Neural crest cell (in vitro differentiated cells): ENCODE results near the gene MOCOS. TPM values are rescaled to one million over a fixed set of nuclear protein-coding genes. Genes with fewer than 3 reads are reported as not detected.
"Not testable (repeated sequence)": the region's sequence is repeated elsewhere in the genome, so short reads cannot be mapped to it uniquely, and the experiment has no call there.

ENCODE experiments used
- DNase-seq: peaks from one replicate; pipeline ENCODE4 v3.0.0; 2021; ENCODE audit warnings: low read depth, mixed read lengths, low spot score
- H3K27ac Mint-ChIP-seq: one replicate; pipeline ENCODE4 v1.8.0; 2021; ENCODE audit warnings: mild to moderate bottlenecking, mixed read lengths; ENCODE audit not compliant: unreplicated experiment
- H3K27me3 Mint-ChIP-seq: 2 replicates; pipeline ENCODE4 v1.8.0; 2021; ENCODE audit warnings: low read depth, mild to moderate bottlenecking, mixed read lengths
- H3K36me3 Mint-ChIP-seq: 2 replicates; pipeline ENCODE4 v1.8.0; 2021; ENCODE audit warnings: low read depth, mild to moderate bottlenecking, mixed read lengths
- H3K4me1 Mint-ChIP-seq: 2 replicates; pipeline ENCODE4 v1.8.0; 2021; ENCODE audit warnings: mixed read lengths
- H3K4me3 Mint-ChIP-seq: one replicate; pipeline ENCODE4 v1.8.0; 2021; ENCODE audit warnings: mild to moderate bottlenecking, mixed read lengths
- H3K9me3 Mint-ChIP-seq: 2 replicates; pipeline ENCODE4 v1.8.0; 2021; ENCODE audit warnings: mixed read lengths
- total RNA-seq: library from RNA; stranded (reverse); gene quantifications from 2 replicates; pipeline ENCODE4 v1.2.1, GENCODE V29; 2021
- TF ChIP-seq, protein P1 (sequence below): fragments of 200-600 bp; sonication (generic); conservative IDR thresholded peaks from 2 replicates; pipeline ENCODE4 v1.5.0; 2021; ENCODE audit warnings: antibody characterized with exemption, mild to moderate bottlenecking

MOCOS gene
- total RNA-seq, 1 donor from 2014 or later: 2.6 TPM

DNA sequence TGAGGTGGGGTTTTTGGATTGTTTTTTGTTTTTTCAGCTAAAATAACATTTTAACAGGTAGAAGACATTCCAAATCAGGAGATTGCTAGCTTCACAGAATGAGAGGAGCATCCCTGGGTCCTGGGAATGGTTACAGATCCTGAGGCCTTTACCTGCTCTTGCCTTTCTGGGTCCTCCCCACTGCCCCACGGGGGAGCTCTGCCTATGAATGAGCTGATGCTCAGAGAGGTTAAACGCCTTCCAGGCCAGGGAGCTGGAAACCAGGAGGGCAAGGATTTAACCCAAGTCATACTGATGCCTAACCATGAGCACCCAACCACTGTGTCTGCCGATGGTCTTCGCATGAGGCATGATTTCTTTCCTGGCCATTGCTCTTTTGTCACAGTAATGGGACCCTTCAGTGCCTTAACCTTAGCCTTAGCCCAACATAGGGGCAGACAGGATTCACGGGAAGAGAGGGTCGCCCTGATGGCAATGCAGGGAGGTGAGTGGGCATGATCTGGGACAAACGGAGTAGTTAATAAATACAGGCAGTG, 16.1 kb downstream of the MOCOS start:
- no peak overlapping the region for H3K4me3 Mint-ChIP-seq
- no peak overlapping the region for H3K27ac Mint-ChIP-seq
- DNase-seq: no peak
- H3K36me3 Mint-ChIP-seq: peaks cover 5% of the 10 kb centered on the region
- TF ChIP-seq, protein P1, sequence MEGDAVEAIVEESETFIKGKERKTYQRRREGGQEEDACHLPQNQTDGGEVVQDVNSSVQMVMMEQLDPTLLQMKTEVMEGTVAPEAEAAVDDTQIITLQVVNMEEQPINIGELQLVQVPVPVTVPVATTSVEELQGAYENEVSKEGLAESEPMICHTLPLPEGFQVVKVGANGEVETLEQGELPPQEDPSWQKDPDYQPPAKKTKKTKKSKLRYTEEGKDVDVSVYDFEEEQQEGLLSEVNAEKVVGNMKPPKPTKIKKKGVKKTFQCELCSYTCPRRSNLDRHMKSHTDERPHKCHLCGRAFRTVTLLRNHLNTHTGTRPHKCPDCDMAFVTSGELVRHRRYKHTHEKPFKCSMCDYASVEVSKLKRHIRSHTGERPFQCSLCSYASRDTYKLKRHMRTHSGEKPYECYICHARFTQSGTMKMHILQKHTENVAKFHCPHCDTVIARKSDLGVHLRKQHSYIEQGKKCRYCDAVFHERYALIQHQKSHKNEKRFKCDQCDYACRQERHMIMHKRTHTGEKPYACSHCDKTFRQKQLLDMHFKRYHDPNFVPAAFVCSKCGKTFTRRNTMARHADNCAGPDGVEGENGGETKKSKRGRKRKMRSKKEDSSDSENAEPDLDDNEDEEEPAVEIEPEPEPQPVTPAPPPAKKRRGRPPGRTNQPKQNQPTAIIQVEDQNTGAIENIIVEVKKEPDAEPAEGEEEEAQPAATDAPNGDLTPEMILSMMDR: no peak
- H3K27me3 Mint-ChIP-seq: no peaks in the 10 kb centered on the region
- H3K4me1 Mint-ChIP-seq: no peaks in the 10 kb centered on the region
- H3K9me3 Mint-ChIP-seq: peaks cover 5% of the 10 kb centered on the region

DNA sequence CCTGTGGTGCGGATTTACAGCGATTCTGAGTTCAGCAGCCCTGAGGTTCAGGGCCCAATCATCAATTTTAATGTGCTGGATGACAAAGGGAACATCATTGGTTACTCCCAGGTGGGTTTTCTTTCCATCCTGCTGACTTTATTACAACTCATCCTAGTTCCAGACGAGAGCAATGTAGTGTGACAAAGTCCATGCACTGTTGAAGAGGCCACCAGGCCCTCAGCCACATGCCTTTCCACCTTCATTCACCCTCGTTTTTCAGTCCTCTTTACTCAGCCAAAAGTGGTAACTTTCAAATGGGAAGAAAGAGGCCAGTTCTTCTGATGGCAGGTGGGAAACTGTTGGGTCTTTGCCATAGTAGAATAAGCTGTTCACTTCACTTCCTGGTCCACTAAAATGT, 17.9 kb downstream of the MOCOS start:
- Mint-ChIP-seq H3K4me1 (no peaks in the 10 kb centered on the region), H3K27ac (no peak overlapping the region), H3K9me3 (peaks cover 9% of the 10 kb centered on the region)

GRCh38 chr18:36207303-36207702, 20.0 kb downstream of the MOCOS start:
- no peak overlapping the region for H3K27ac Mint-ChIP-seq

More for the DNA sequence above, 17.9 kb downstream of the MOCOS start:
- Mint-ChIP-seq H3K36me3 (peaks cover 9% of the 10 kb centered on the region), H3K27me3 (no peaks in the 10 kb centered on the region), H3K4me3 (no peak overlapping the region)
- TF ChIP-seq, protein P1: no peak
- DNase-seq: no peak

DNA sequence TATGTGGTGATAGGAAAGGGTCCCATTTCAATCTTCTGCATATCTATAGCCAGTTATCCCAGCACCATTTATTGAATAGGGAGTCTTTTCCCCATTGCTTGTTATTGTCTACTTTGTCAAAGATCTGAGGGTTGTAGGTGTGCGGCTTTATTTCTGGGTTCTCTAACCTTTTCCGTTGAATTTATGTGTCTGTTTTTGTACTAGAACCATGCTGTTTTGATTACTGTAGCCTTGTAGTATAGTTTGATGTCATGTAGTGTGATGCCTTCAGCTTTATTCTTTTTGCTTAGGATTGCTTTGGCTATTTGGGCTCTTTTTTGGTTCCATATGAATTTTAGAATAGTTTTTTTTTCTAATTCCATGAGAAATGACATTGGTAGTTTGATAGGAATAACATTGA, 20.7 kb downstream of the MOCOS start:
- not testable (repeated sequence) for H3K27ac Mint-ChIP-seq, H3K27me3 Mint-ChIP-seq, H3K36me3 Mint-ChIP-seq, H3K9me3 Mint-ChIP-seq, H3K4me3 Mint-ChIP-seq, DNase-seq, H3K4me1 Mint-ChIP-seq

More at GRCh38 chr18:36207303-36207702, 20.0 kb downstream of the MOCOS start:
- DNase-seq: no peak
- Mint-ChIP-seq H3K27me3 (no peaks in the 10 kb centered on the region), H3K36me3 (peaks cover 9% of the 10 kb centered on the region), H3K4me1 (peaks cover under 1% of the 10 kb centered on the region), H3K4me3 (no peak overlapping the region), H3K9me3 (peaks cover 9% of the 10 kb centered on the region)
- TF ChIP-seq, protein P1: no peak

DNA sequence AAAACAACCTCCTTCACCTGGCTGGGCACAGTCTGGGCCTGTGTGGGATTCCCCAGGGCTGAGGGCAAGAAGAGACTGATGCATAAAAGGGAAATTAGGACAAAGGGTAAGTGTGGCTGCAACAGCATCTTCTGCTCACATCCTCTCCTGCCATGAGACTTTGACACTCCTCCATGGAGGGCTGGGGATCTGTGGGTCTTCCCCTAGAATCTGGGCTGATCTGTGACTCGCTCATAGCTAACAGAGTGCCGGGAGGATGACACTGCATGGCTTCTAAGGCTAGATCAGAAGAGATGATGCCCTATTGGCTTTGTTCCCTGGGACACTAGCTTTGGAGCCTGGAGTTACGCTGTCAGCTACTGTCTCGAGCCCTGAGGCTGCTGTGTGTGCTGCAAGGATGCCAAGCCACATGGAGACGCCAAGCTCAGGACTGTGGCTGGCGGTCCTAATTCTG, 24.3 kb downstream of the MOCOS start:
- H3K4me1 Mint-ChIP-seq: peaks cover 8% of the 10 kb centered on the region
- H3K9me3 Mint-ChIP-seq: peaks cover 8% of the 10 kb centered on the region
- TF ChIP-seq, protein P1: no peak
- H3K4me3 Mint-ChIP-seq: no peak overlapping the region
- H3K27ac Mint-ChIP-seq: no peak overlapping the region
- H3K36me3 Mint-ChIP-seq: peaks cover 9% of the 10 kb centered on the region
- H3K27me3 Mint-ChIP-seq: no peaks in the 10 kb centered on the region
- no peak for DNase-seq

DNA sequence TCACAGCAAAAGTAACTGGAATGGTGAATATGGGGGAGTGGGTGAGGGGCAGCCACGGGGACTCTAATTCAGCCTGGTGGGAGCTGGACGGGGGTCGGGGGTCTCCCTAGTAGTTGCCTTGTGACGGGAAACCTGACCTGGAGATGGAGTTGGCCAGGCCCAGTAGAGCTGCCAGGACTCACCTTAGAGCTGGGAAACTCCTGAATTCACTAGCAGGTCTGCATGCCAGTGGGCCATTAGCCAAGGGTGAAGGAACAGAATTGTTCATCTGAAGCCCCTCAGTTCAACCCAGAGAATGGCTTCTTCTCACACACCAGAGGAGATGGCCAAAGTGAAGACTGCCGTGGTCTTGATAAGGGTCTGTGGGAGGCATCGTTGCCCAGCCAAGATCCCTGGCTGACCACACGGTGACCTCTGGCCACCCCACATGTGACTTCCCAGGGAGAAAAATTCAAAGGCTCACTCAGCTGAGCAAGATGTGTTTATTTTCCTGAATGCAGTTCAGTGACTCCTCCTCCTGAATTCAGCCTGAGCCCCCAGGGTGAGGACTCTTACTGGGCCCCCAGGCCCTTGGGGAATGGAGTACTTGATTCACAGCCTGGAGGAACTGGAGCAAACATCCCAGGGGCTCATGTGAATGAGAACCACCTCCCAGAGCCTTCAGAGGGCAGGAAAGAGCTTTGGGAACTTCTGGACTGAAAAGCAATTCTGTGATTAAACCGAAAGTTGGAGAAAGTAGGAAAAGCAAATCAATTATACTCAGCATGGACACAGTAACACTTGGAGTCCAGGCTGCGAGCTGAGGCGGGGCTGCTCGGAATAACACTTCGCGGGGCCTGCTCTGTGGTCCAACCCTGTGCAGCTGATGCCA, 25.2 kb downstream of the MOCOS start:
- Mint-ChIP-seq H3K27ac (no peak overlapping the region), H3K36me3 (peaks cover 9% of the 10 kb centered on the region), H3K27me3 (no peaks in the 10 kb centered on the region), H3K9me3 (peaks cover 7% of the 10 kb centered on the region), H3K4me1 (peaks cover 8% of the 10 kb centered on the region), H3K4me3 (no peak overlapping the region)
- TF ChIP-seq, protein P1: no peak
- DNase-seq: no peak
